Measurements from ENCODE around the gene ZNF775. TPM values are rescaled to one million over a fixed set of nuclear protein-coding genes. Genes with fewer than 3 reads are reported as not detected.

ZNF775 gene
- polyA plus RNA-seq, 2 donors, result 0.81 to 1.6 TPM

DNA sequence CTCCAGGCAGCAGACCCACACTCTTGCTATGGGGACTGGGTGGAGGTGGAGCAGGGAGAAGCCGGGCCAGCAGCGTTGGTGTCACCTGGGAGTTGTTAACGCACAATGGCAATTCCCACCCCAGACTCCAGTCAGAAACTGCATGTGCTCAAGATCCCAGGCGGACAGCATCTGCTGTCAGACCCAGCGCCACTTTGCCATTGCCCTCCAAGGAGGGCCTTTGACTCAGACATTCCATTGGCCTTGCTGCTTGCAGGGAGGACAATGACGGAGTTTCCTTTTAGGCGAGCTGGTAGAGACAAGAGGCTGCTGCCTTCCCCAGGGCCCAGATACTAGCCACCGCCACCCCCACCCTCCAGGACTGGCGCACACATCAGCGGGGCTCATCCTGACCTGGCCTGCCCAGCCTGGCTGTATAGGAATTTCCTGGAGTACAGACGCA, 34.5 kb downstream of the ZNF775 start:
- no peak overlapping the region for H3K4me3 ChIP-seq (ENCODE audit: low read depth in 1 of 2, low read length in 2 of 2)
- H3K36me3 ChIP-seq (ENCODE audit: control insufficient read depth in 2 of 2, insufficient read depth in 2 of 2, low read length in 1 of 2), result no peaks in the 10 kb centered on the region
- H3K27me3 ChIP-seq (ENCODE audit: control insufficient read depth in 1 of 2, insufficient read depth in 2 of 2, low read length in 2 of 2), result no peaks in the 10 kb centered on the region
- peaks cover 0 to 9% of the 10 kb centered on the region in 2 donors for H3K4me1 ChIP-seq (ENCODE audit: control insufficient read depth in 2 of 2, insufficient read depth in 2 of 2, low read length in 1 of 2)
- no peaks in the 10 kb centered on the region for H3K9me3 ChIP-seq (ENCODE audit: control insufficient read depth in 2 of 2, insufficient read depth in 1 of 2, low read depth in 1 of 2, low read length in 1 of 2)
- no peak overlapping the region for H3K27ac ChIP-seq (ENCODE audit: low read depth in 2 of 2, low read length in 1 of 2)
- 87 to 92% methylated on average over 11 of the region's 11 CpGs for WGBS, 2 donors

DNA sequence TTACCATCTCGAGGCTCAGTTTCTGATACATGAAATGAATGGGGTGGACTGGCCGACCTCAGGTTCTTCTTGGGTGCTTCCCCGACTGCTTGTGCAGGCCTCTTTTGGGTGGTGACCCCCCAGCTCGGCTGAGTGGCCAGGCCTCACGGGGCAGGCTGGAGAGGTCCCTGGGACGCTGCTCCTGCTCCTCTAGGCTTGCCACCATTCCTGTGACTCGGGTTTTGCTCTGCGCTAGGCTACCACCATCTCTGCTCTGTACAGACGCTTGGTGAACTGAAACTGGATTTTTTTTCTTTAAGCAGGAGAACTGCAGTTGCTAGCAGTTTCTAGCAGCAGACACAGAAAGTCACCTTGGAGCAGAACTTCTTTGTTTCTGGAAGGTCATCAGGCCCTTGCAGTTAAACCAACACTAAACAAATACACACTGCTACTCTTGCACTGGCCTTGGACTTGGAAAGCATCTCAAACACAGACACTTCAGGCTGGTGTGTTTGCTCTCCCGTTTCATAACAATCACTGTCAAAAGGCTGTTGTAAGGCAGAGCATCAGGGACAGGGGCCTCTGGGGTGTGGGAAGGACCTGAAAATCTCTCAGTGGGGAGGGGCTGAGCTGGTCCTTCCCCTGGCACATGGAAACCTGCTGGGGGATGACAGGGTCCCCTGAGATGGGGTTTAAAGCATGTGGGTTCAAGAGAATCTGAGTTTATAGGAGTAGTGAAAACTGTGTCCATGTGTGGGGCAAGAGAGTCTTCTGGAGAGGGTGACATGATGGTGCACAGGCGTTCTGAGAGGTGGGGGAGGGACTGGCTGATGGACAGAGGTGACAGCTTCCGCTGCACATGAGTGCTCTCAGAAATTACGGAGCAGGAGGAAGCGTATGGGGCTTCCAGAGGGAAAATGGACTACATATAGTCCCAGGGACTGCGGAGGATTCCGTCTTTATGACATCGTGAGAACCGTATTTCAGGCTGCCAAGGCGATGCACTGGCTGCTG, 36.3 kb downstream of the ZNF775 start:
- 90 to 91% methylated on average over 19 of the region's 19 CpGs for WGBS, 2 donors
- Histone ChIP-seq H3K4me3 (ENCODE audit: low read depth in 1 of 2, low read length in 2 of 2) (no peak overlapping the region), H3K27me3 (ENCODE audit: control insufficient read depth in 1 of 2, insufficient read depth in 2 of 2, low read length in 2 of 2) (no peaks in the 10 kb centered on the region), H3K9me3 (ENCODE audit: control insufficient read depth in 2 of 2, insufficient read depth in 1 of 2, low read depth in 1 of 2, low read length in 1 of 2) (no peaks in the 10 kb centered on the region), H3K4me1 (ENCODE audit: control insufficient read depth in 2 of 2, insufficient read depth in 2 of 2, low read length in 1 of 2) (peaks cover 0 to 9% of the 10 kb centered on the region in 2 donors), H3K27ac (ENCODE audit: low read depth in 2 of 2, low read length in 1 of 2) (no peak overlapping the region), H3K36me3 (ENCODE audit: control insufficient read depth in 2 of 2, insufficient read depth in 2 of 2, low read length in 1 of 2) (no peaks in the 10 kb centered on the region)

DNA sequence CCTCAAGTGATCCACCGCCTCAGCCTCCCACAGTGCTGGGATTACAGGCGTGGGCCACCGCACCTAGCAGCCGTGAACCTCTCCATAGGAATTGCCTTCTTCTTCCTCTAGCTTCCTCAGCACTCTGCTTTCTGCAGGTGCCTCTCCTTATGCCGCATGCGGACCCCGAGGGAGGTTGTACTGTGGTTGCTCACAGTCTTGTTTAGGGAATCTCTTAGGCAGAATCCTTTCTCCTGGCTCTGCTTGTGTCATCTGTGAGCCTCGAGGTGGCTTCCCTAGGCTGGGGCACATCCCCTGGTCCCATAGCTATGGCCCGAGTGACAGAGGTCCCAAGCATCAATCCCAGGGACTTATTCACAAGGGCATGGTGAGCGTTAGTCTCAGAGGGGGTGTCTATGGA, 38.1 kb downstream of the ZNF775 start:
- Histone ChIP-seq H3K27me3 (ENCODE audit: control insufficient read depth in 1 of 2, insufficient read depth in 2 of 2, low read length in 2 of 2) (no peaks in the 10 kb centered on the region), H3K9me3 (ENCODE audit: control insufficient read depth in 2 of 2, insufficient read depth in 1 of 2, low read depth in 1 of 2, low read length in 1 of 2) (no peaks in the 10 kb centered on the region), H3K4me3 (ENCODE audit: low read depth in 1 of 2, low read length in 2 of 2) (no peak overlapping the region), H3K4me1 (ENCODE audit: control insufficient read depth in 2 of 2, insufficient read depth in 2 of 2, low read length in 1 of 2) (peaks cover 0 to 3% of the 10 kb centered on the region in 2 donors), H3K27ac (ENCODE audit: low read depth in 2 of 2, low read length in 1 of 2) (no peak overlapping the region), H3K36me3 (ENCODE audit: control insufficient read depth in 2 of 2, insufficient read depth in 2 of 2, low read length in 1 of 2) (no peaks in the 10 kb centered on the region)
- WGBS, 2 donors, result 90 to 94% methylated on average over 10 of the region's 10 CpGs

DNA sequence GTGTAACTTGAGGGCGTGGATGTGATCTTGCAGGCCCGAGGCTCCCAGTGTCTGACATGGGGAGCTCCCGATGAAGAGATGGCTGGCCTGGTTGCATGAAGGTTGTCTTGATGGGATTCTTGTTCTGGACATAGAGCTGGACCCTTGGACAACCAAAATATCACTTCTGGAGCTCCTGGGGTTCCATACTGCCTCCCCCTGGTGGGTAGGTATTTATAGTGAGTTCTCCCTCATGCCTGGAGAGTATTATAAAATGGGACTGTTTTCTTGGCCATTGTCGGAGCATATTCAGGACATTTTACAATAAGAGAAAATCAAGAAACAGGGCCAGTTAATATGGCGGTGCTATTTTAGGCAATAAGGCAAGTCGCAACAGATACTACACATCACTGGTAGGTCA, 38.7 kb downstream of the ZNF775 start:
- Histone ChIP-seq H3K27ac (ENCODE audit: low read depth in 2 of 2, low read length in 1 of 2) (no peak overlapping the region), H3K4me1 (ENCODE audit: control insufficient read depth in 2 of 2, insufficient read depth in 2 of 2, low read length in 1 of 2) (peaks cover 0 to 3% of the 10 kb centered on the region in 2 donors), H3K9me3 (ENCODE audit: control insufficient read depth in 2 of 2, insufficient read depth in 1 of 2, low read depth in 1 of 2, low read length in 1 of 2) (no peaks in the 10 kb centered on the region), H3K4me3 (ENCODE audit: low read depth in 1 of 2, low read length in 2 of 2) (no peak overlapping the region), H3K27me3 (ENCODE audit: control insufficient read depth in 1 of 2, insufficient read depth in 2 of 2, low read length in 2 of 2) (no peaks in the 10 kb centered on the region), H3K36me3 (ENCODE audit: control insufficient read depth in 2 of 2, insufficient read depth in 2 of 2, low read length in 1 of 2) (no peaks in the 10 kb centered on the region)
- 82 to 89% methylated on average over 6 of the region's 6 CpGs for WGBS, 2 donors

DNA sequence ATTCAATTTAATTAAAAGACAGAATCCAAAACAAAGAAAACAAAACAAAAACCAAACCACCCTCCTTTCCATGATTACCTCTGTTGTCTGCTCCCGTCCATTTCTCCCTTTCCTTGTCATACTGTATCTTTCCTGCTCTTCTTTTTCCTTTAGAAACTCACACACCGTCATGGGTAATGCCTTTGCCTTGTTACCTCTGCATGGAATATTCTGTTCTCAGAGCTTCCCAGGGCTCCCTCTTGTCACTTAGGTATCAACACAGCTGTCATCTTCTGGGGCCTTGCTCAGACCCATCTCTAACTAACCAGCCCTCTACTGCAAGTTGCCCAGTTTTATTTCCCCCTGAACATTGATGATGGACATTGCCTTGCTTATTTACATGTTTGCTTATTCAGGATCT, 41.1 kb downstream of the ZNF775 start:
- Histone ChIP-seq H3K27ac (ENCODE audit: low read depth in 2 of 2, low read length in 1 of 2) (no peak overlapping the region), H3K36me3 (ENCODE audit: control insufficient read depth in 2 of 2, insufficient read depth in 2 of 2, low read length in 1 of 2) (no peaks in the 10 kb centered on the region), H3K4me1 (ENCODE audit: control insufficient read depth in 2 of 2, insufficient read depth in 2 of 2, low read length in 1 of 2) (peaks cover 0 to 2% of the 10 kb centered on the region in 2 donors), H3K4me3 (ENCODE audit: low read depth in 1 of 2, low read length in 2 of 2) (no peak overlapping the region), H3K9me3 (ENCODE audit: control insufficient read depth in 2 of 2, insufficient read depth in 1 of 2, low read depth in 1 of 2, low read length in 1 of 2) (no peaks in the 10 kb centered on the region), H3K27me3 (ENCODE audit: control insufficient read depth in 1 of 2, insufficient read depth in 2 of 2, low read length in 2 of 2) (no peaks in the 10 kb centered on the region)
- WGBS, 2 donors, result 69 to 76% methylated on average over 2 of the region's 2 CpGs

DNA sequence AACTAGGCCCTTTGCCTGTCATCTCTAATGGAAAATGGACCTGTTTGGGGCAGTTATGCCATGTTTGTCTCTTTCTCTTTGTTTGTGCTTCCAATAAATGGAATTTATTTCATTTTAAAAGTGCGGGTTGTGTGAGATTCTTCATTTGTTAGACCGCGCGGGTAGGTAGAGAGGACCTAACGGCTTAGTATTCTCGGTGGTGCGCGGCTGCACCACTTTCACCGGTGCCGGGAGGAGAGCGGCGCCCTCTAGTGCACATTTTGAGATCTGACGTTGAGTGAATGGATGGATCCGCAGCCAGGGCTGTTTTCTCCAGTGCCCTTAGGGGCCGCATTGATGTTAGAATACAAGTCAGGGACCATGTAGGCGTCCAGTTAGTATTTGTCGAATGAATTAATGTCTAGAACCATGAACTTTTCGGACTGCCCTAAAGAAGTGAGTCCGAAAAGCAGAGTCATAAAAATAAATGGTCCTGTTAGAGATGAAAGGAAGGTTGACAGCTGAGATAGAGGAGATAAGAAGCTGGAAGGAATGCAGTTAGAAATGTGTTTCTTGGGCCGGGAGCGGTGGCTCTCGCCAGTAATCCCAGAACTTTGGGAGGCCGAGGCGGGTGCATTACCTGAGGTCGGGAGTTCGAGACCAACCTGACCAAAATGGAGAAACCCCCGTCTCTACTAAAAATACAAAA, 42.0 kb downstream of the ZNF775 start:
- WGBS, 2 donors, result 16 to 21% methylated on average over 27 of the region's 27 CpGs
- H3K27me3 ChIP-seq (ENCODE audit: control insufficient read depth in 1 of 2, insufficient read depth in 2 of 2, low read length in 2 of 2), result no peaks in the 10 kb centered on the region
- H3K27ac ChIP-seq (ENCODE audit: low read depth in 2 of 2, low read length in 1 of 2), result no peak overlapping the region
- H3K4me3 ChIP-seq (ENCODE audit: low read depth in 1 of 2, low read length in 2 of 2), result no peak overlapping the region
- no peaks in the 10 kb centered on the region for H3K9me3 ChIP-seq (ENCODE audit: control insufficient read depth in 2 of 2, insufficient read depth in 1 of 2, low read depth in 1 of 2, low read length in 1 of 2)
- H3K4me1 ChIP-seq (ENCODE audit: control insufficient read depth in 2 of 2, insufficient read depth in 2 of 2, low read length in 1 of 2), result peaks cover 0 to 2% of the 10 kb centered on the region in 2 donors
- H3K36me3 ChIP-seq (ENCODE audit: control insufficient read depth in 2 of 2, insufficient read depth in 2 of 2, low read length in 1 of 2), result no peaks in the 10 kb centered on the region

DNA sequence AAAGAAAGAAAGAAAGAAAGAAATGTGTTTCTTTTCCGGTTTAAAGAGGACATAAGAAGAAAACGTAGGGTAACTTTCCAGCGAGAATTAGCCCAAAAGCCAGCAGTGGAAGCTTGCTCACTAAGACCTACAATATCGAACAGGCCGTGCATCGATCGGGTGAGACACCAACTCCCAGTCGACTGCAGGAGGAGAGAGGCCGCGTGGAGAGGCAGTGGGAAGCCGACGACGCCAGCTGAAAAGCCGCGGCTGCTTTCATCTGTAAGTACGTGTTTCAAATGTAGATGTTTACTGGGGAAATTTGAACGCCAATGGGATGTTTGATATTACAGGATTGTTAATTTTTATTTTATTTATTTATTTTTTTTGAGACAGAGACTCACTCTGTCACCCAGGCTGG, 42.7 kb downstream of the ZNF775 start:
- Histone ChIP-seq H3K36me3 (ENCODE audit: control insufficient read depth in 2 of 2, insufficient read depth in 2 of 2, low read length in 1 of 2) (no peaks in the 10 kb centered on the region), H3K27ac (ENCODE audit: low read depth in 2 of 2, low read length in 1 of 2) (no peak overlapping the region), H3K27me3 (ENCODE audit: control insufficient read depth in 1 of 2, insufficient read depth in 2 of 2, low read length in 2 of 2) (no peaks in the 10 kb centered on the region), H3K4me3 (ENCODE audit: low read depth in 1 of 2, low read length in 2 of 2) (no peak overlapping the region), H3K4me1 (ENCODE audit: control insufficient read depth in 2 of 2, insufficient read depth in 2 of 2, low read length in 1 of 2) (peaks cover 0 to 2% of the 10 kb centered on the region in 2 donors), H3K9me3 (ENCODE audit: control insufficient read depth in 2 of 2, insufficient read depth in 1 of 2, low read depth in 1 of 2, low read length in 1 of 2) (no peaks in the 10 kb centered on the region)
- 81 to 82% methylated on average over 17 of the region's 17 CpGs for WGBS, 2 donors

DNA sequence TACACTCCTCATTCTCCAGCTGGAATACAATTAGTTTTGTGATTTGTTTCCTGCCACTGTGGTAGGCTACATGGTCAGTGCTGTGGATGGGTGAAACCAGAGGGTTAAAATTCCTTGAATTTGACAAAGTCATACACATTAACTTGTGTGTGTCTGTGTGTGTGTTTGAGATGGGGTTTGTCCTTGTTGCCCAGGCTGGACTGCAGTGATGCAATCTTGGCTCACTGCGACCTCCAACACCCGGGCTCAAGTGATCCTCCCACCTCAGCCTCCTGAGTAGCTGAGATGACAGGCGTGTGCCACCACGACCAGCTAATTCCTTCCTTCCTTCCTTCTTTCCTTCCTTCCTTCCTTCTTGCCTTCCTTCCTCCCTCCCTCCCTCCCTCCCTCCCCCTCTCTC, 46.5 kb downstream of the ZNF775 start:
- H3K36me3 ChIP-seq (ENCODE audit: control insufficient read depth in 2 of 2, insufficient read depth in 2 of 2, low read length in 1 of 2), result no peaks in the 10 kb centered on the region
- peaks cover 0 to 2% of the 10 kb centered on the region in 2 donors for H3K4me1 ChIP-seq (ENCODE audit: control insufficient read depth in 2 of 2, insufficient read depth in 2 of 2, low read length in 1 of 2)
- H3K4me3 ChIP-seq (ENCODE audit: low read depth in 1 of 2, low read length in 2 of 2), result no peak overlapping the region
- H3K9me3 ChIP-seq (ENCODE audit: control insufficient read depth in 2 of 2, insufficient read depth in 1 of 2, low read depth in 1 of 2, low read length in 1 of 2), result no peaks in the 10 kb centered on the region
- no peaks in the 10 kb centered on the region for H3K27me3 ChIP-seq (ENCODE audit: control insufficient read depth in 1 of 2, insufficient read depth in 2 of 2, low read length in 2 of 2)
- WGBS, 2 donors, result 63 to 81% methylated on average over 4 of the region's 4 CpGs
- H3K27ac ChIP-seq (ENCODE audit: low read depth in 2 of 2, low read length in 1 of 2), result no peak overlapping the region

DNA sequence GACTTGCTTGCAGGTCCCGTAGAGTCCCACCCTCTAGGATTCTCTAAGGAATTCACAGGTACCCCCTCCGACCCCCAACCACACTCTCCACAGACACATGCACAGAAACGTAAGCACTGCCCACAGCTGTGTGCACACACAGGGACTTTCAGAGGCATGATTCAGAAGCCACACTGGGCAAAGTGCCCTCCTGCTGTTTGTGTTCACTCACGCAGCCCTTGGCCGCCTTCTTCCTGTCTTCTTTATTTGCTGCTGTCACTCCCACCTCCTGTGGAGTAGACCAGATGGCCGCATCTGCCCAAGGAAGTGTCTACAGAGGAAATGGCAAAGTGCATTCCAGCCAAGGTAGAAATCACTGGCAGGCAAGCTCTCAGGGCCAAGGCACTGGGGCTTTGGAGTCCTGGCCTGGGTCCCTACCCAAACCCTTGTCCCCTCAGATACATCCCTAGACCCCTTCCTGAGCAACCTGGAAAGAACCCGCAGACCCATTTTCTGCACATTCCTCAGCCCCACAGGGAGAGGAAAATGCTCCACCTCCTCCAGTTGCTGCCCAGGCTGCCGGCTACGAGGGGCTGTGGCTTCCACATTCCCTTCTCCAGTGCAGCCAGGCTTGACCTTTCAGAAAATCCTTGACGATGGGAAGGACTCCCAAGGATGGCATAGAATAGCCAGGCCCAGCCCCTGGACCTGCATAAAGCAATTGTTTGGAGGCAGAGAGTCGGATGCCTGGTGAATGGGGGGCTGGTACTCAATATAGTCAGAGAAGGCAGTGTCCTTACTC, 49.7 kb downstream of the ZNF775 start:
- WGBS, 2 donors, result 31 to 43% methylated on average over 11 of the region's 11 CpGs
- H3K27ac ChIP-seq (ENCODE audit: low read depth in 2 of 2, low read length in 1 of 2), result no peak overlapping the region

More for the DNA sequence above, 49.7 kb downstream of the ZNF775 start:
- peaks cover 0 to 2% of the 10 kb centered on the region in 2 donors for H3K4me1 ChIP-seq (ENCODE audit: control insufficient read depth in 2 of 2, insufficient read depth in 2 of 2, low read length in 1 of 2)
- H3K9me3 ChIP-seq (ENCODE audit: control insufficient read depth in 2 of 2, insufficient read depth in 1 of 2, low read depth in 1 of 2, low read length in 1 of 2), result peaks cover 0 to 3% of the 10 kb centered on the region in 2 donors
- no peaks in the 10 kb centered on the region for H3K36me3 ChIP-seq (ENCODE audit: control insufficient read depth in 2 of 2, insufficient read depth in 2 of 2, low read length in 1 of 2)
- H3K4me3 ChIP-seq (ENCODE audit: low read depth in 1 of 2, low read length in 2 of 2), result no peak overlapping the region
- no peaks in the 10 kb centered on the region for H3K27me3 ChIP-seq (ENCODE audit: control insufficient read depth in 1 of 2, insufficient read depth in 2 of 2, low read length in 2 of 2)
